GM12873 (cell line): ENCODE measurements around the gene ATP1A1.

Experiments
- TF ChIP-seq, protein P1 (sequence below): IDR thresholded peaks from 2 replicates; pipeline ENCODE4 v1.5.1; 2012; ENCODE audit warnings: low read depth, mild to moderate bottlenecking, moderate library complexity, low read length, control low read depth; ENCODE audit not compliant: insufficient read depth; ENCODE audit errors: missing control alignments

Gene ATP1A1

DNA sequence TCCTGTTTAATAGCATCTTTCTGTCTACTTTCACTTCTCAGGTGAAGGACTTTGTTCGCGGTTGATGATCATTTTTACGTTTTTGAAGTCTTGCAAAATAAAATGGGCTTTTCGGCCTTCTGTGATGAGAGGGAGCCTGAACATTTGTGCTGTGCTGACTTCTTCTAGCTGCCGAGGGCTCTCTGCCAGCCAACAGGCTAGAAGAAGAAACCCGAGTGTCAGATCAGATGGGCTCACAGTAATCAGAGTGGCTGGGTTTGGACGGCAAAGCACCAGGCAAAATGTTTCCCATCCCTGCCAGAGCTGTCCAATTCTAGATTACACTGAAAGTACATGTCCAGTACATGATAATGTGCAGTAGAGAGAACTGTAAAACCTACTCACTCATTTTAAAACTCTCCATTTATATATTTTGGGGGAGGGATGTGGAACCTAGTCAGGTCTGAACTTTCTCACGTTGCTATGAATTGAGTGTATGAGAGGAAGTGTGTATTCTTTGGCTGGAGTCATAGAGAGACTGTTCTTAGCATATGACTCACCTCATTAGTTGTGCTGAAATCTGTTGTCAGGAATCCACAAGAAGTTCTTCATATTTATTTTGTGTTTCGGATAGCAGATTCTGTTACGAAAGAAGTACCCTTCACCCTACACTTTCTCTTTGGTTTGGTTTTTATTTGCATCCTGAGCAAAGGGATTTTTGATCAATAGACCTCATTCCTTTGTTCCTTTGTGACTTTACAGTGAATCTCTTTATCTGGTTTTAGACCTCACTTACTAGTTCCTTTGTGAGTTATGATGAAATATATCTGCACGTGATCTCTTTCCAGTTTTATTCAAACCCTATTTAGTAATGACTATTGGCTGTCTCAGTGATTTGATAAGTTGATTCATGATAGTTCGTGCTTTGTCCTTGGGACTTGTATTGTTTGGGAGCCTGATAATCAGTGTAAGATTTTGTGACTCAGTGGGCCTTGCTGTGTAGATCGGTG, 4.8 kb downstream of the ATP1A1 start:
- TF ChIP-seq, protein P1, sequence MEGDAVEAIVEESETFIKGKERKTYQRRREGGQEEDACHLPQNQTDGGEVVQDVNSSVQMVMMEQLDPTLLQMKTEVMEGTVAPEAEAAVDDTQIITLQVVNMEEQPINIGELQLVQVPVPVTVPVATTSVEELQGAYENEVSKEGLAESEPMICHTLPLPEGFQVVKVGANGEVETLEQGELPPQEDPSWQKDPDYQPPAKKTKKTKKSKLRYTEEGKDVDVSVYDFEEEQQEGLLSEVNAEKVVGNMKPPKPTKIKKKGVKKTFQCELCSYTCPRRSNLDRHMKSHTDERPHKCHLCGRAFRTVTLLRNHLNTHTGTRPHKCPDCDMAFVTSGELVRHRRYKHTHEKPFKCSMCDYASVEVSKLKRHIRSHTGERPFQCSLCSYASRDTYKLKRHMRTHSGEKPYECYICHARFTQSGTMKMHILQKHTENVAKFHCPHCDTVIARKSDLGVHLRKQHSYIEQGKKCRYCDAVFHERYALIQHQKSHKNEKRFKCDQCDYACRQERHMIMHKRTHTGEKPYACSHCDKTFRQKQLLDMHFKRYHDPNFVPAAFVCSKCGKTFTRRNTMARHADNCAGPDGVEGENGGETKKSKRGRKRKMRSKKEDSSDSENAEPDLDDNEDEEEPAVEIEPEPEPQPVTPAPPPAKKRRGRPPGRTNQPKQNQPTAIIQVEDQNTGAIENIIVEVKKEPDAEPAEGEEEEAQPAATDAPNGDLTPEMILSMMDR: no peak

DNA sequence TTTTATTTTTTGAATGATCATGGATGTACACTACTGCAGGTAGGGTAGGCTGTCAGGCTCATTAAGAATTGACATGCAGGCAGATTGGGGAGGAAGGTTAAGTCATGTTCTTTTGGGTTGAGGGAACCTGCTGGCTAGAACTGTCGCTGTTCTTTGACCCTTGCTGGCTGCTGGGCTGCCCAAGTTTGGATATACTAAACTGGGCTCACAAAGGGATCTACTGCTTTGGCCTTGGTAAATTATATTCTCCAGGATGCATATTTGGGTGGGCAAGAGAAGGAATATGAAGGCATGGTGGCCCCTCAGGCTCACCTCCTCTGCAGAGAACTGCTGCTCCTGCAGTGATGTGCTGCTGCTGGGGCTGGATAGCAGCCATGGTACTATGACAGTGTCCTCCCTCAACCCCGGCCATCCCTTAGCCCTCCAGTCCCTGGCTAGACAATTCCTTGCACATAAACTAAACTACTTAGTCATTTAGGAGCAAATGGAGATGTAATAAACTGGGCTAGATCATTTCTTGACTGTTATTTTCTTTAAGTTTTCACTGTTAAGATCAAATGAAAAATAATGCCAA, 6.1 kb downstream of the ATP1A1 start:
- TF ChIP-seq, protein P1: no peak

DNA sequence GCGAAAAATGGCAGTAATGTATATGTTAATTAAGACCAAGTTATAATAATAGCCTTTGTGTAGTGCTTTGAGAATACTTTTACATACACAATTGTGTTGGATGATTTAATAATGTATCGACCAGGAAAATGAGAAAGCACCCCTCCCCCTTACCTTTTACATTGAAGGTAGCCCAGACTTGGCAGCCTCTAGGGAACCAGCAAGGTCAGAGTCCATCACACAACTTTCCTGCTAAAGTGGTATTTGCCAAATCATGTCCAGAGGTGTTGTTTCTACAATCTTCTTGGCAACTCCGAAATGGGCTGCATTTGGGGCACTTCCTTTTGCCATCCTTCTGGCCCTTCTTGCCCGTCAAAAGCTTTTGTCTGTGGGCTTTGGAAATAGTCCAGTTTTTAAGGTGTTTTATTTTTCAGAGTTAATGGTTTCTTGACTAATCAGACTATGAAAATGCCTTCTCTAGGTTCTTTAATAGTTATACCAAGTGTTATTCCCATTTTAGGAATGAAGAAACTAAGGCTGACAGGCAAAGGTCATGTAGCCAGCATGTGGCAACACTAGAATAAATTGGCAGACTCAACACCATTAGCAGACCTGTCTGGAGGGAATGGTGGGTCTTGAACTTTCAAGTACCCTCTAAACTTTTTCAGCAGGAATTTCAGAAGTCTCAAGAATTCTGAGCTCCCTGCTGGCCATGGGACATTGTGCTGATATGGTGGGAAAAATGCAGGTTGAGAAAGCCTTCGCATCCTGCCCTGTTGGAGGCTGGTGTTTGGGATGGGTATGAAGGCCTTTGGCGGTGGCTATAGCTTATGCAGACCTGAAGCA, 6.8 kb downstream of the ATP1A1 start:
- TF ChIP-seq, protein P1: no peak

DNA sequence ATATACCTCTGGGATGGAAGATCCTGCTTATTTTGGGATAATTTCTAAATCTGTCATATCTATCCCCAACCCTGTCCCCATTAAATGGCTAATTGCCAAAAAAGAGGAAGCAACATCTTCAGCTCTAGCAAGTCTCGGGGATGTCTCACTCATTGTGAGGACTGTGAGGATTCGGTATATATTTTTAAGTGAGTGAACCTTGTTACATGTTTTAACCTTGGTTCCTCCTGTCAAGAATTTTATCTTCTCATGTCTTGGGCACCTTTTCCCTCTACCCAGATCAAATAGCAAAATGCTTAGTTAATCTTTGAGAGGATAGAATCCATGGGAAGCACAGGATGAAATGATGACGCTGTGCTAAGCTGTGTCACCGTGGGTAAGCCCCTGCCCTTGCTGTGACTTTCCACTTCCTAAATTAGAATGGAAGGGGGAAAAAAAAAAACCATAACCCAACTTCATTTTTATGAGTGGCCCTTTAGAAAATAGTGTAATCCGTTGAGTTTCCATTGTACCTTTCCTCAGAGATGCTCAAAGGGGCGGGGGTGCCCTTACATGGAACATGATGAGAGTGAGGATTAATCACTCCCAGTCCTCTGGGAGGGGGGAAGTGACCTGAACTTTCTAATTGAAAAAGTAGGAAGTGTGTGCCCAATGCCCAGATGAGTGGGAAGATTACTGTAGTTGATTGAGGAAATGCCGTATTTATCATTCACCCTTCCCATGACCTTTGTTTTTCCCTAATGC, 7.6 kb downstream of the ATP1A1 start:
- TF ChIP-seq, protein P1: no peak

DNA sequence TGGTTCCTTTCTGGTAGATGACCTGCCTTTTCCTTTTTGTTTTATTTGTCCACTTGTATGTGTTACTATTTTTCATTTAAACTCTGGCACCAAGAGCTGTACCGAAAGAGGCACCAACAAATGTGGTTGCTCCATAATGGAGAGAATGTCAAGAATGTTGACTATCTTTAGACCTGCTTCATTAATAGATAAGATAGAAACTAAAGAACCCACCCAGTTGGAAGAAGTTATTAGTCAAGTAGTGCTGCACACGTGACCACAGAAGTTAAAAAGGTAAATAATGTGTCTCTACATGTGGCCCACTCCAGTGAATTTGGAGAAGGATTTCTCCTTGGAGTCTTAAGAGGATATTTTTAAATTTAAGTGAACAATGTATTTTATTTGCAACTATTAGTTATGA, 9.3 kb downstream of the ATP1A1 start:
- TF ChIP-seq, protein P1: no peak

DNA sequence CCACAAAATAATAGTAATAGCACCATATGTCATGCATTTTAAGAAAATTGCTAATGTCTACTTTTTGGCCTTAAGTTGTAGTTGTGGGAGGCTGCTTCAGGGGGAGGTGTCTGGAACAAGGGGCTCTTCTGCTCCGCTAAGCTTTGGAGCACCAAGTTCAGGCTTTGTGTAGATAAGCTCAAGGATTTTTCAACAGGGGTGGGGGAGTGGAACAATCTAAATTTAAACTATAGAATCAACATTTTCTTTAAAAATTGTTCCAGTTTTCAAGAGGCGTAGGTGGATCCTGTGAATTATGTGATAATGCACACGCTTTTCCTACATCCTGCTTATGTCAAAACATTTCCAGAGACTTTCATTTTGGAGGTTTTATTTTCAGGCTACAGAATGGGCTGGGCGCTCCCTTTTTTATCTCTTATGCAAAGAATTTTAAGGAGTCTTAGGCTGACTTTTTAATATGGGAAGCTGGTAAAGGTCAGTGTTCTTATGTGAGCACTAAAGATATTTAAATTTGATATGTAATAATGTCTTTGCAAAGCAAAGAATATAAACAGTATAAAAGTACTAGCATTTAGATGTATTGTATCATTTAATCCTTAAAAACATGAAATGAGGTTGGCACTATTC, 9.9 kb downstream of the ATP1A1 start:
- TF ChIP-seq, protein P1: no peak
